HG03460 (cell line): ENCODE data around the gene SLC45A3.
A peak's percentile ranks its signal among the peaks of the same experiment; 100 is the strongest.

Experiments
- ATAC-seq: cut with Tn5 transposase; IDR thresholded peaks from one replicate; pipeline ENCODE4 v1.9.1; 2021; ENCODE audit not compliant: unreplicated experiment

SLC45A3 gene

GRCh38 chr1:205669341-205670149, 10.8 kb downstream of the SLC45A3 start:
- no peak for ATAC-seq

DNA sequence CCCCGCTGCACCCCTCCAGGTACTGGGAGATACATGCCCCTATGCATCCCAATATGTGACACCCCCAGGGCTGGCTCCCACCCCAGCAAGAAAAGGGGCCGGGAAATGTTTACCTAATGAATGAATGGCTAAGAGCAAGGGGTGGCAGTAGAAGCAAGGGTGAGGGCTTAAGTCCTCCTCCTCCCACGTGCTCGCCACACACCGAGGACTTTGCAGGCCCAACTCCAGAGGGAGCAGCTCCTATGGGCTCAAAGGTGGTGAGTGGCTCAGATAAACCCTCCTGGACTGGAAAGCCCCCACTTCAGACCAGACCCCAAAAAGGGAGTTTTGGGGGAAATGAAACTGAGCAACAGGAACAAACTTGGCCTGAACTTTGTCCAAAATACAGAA, 11.4 kb downstream of the SLC45A3 start:
- no peak for ATAC-seq

DNA sequence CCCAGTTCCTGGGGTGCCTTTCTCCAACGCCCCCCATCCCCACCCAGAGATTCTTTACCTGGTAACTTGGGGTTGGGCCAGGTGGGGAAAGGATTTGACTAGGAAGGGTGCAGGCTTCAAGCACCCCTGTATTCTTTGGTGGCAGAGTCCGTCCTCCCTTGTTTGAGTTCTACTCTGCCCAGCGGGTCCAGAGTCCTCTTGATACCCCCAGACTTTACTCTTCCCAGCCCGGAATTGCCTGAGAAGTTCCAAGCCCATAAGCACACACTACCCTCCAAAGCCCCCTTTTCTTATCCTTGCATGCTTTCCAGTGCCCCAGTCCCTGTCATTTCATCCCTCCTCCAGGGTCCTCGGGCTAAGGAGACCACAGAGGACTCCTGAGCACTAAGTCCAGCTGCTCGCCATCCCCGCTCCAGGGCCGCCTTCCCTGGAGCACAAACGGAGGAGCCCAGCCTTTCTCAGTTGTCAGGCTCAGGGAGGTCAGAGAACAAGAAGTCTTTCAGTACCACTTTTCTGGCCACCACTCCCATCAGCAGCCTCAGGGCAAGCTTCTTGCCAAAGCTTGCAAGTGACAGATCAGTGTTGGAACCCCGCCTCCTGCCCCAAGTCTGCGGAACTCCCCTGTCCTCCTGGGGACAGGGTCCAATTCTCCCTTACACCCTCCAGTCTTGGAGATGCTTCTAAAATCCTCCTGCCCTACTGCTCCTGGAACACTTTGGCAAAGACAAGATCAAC, 12.2 kb downstream of the SLC45A3 start:
- ATAC-seq: no peak

DNA sequence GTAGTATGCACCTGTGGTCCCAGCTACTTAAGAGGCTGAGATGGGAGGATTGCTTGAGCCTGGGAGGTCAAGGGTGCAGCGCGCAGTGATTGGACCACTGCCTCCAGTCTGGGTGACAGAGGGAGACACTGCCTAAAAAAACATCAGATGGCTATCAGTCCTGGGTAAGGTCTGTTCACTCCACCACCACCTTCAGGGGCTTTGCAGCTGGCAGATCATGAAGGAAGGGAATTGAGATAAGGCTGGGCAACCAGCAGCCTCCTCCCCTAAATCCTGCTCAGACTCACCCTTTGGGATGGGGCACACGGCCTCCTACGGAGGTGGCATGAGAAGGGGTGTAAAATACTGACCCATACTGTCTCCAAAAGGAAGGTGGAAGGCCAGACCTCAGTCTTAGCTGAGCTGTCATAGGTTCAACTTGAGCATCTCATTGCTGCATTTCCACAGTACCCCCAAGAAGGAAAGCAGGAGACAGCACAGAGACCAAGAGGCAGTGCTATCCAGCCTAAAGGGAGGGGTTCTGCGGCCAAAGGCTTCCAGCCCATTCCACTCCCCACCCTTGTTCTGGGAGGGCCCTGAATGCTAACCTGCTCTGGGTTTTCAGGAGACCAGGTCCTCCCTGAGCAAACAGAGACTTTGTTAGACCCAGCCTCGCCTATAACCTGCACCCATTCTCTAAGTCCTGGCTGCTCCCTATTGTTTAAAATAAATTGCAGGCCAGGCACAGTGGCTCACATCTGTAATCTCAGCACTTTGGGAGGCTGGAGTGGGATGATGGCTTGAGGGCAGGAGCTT, 13.7 kb downstream of the SLC45A3 start:
- ATAC-seq: no peak

- ATAC-seq: no peak
Measured at GRCh38 chr1:205665201-205666045, 14.9 kb downstream of the SLC45A3 start.

GRCh38 chr1:205664399-205665017, 15.8 kb downstream of the SLC45A3 start:
- ATAC-seq: no peak

- no peak for ATAC-seq
Measured at GRCh38 chr1:205663286-205663936, 16.9 kb downstream of the SLC45A3 start.

GRCh38 chr1:205662791-205663190, 17.5 kb downstream of the SLC45A3 start:
- no peak for ATAC-seq

DNA sequence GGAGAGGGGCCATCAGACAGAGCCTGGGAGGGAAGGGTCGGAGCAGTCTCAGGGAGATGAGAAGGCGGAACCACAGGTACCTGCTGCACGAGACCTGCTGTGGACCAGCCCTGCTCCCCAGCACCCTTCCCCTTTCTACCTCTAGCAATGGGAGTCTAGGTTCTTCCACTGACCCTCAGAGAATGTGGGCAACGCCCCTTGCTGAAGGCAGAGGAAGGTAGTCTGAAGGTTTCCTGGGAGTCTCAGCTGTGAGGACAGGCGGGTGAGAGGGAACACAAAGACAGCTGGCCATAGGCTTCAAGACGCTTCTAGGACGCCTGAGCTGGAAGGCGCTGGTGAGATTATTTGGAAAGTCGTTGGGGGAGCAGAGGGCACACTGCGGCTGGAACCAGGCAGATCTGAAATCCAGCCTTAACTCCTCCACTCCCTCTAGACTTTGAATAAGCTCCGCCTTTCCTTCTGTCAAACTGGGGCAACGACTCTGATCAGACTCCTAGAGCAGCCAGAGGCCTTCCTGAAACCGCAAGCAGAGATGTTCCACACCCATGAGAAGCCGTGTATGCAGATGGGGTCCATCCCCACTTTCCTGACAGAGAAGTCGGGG, 18.1 kb downstream of the SLC45A3 start:
- no peak for ATAC-seq

DNA sequence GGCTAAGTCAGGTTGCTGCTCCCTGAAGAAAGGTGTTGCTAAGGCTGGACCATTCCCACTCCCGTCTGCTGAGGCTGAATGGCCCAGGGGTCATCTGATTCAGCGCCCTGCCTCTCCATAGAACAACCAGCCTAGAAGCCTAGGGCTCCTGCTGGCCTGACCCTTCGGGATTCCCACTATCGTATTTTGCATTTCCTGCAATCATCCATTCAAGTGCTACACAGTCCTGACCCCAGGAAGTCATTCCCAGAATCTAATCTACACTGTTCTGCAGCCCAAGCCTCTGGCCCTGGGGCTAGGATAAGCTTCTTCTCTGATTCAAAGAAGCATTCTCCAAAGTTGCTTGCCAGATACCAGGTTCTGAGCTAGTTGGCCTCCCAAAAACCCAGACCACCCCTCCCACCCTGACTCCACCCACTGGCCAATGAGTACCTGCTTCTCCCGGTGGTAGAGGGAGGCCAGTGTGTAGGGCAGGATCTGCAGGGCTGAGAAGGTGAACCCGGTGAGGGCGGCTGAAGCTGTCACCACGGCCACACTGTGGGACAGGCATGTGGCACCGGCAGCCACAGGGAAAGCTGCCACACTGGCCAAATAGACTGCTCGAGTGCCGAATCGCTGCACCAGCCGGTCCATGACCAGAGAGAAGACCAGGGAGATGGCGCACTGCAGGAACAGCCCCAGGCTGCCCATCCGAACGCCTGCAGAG, 18.7 kb downstream of the SLC45A3 start:
- ATAC-seq: no peak

GRCh38 chr1:205660361-205660760, 19.9 kb downstream of the SLC45A3 start:
- no peak for ATAC-seq

- ATAC-seq: peak; percentile 85
Measured at GRCh38 chr1:205658943-205659581, 21.2 kb downstream of the SLC45A3 start.

DNA sequence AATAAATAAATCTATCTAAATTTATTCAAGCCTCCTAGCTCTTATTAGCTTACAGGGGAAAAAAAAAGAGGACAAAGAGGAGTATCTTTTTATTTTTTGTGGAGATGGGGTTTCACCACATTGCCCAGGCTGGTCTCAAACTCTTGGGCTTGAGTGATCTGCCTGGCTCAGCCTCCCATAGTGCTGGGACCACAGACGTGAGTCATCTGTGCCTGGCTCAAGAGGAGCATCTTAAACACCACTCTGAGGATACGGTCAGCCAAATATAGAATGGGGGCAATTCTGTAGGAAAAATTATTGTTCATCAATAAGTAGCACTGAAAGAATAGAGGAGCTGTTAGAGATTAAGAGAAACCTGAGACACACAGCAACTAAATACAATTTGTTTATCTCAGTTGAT, 24.1 kb downstream of the SLC45A3 start:
- ATAC-seq: no peak

DNA sequence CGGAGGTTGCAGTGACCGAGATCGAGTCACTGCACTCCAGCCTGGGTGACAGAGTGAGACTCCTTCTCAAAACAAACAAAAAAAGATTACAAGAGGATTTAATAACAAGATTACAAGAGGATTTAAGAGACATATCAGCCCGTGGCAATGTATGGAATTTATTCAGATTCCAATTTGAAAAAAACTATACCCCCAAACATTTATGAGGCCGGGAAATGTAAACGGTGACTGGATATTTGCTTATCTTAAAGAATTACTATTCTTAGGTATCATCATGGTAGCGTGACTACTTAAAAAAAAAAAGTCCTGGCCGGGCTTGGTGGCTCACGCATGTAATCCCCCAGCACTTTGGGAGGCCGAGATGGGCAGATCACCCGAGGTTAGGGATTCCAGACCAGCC, 27.3 kb downstream of the SLC45A3 start:
- ATAC-seq: no peak

DNA sequence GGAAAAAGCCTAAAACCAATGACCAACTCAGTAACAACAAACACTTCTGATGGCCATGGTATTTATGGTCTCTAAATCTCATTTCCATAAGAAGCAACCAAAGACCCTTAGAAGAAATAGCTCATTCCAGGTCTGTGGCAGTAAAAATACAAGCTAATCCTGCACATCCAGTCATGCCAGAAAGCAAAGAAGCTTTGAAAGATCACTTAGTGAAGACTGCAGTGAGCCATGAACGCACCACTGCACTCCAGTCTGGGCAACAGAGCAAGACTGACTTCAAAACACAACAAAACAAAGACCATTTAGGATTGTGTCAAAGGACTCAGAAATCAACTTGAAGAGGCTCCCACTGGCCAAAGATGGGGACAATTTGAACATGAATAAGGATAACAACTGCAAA, 30.1 kb downstream of the SLC45A3 start:
- no peak for ATAC-seq

DNA sequence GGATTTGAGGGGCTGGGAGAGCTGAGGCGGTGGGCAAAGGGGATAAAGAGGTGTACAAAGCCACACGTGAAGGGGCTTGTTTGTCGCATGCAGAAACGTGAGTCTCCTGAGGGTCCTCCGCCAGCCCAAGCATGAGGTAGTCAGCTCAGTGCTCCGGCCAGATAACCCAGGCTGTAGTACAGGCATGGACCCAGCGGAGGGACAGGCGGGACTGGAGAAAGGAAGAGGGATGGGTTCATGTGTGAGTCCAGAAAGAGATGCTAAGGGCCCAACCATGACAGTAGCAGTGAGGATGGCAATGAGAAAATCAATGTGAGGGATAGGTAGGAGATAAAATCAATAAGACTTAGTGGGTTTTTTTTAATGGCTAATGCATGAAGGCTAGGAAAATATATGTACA, 34.8 kb downstream of the SLC45A3 start:
- ATAC-seq: no peak

DNA sequence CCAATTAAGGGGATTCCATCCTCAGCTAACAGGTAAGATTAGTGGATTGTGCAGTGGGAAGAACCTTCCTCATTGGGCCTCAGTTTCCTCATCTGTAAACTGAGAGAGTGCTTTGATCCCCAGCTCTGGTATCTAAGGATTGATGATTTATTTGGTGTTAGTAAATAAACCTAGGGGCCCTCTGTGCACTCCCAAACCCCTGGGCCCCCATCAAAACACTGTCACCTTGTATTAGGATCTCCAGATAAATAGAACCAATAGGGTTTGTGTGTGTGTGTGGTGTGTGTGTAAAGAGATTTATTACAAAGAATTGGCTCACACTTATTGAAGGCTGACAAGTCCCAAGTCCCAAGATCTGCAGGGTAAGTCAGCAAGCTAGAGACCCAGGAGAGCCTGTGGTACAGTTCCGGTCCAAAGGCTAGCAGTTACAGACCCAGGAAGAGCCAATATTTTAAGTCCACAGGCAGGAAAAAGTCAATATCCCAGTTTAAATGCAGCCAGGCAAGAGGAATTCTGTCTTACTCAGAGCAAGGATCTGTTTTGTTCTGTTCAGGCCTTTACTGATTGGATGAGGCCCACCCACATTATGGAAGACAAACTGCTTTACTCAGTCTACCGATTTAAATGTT, 37.5 kb downstream of the SLC45A3 start:
- ATAC-seq: no peak

GRCh38 chr1:205639567-205639966, 40.7 kb downstream of the SLC45A3 start:
- ATAC-seq: no peak
